ENCODE results near the gene CSTPP1.
"Not testable (repeated sequence)": the region's sequence is repeated elsewhere in the genome, so short reads cannot be mapped to it uniquely, and the experiment has no call there.

CSTPP1 gene

DNA sequence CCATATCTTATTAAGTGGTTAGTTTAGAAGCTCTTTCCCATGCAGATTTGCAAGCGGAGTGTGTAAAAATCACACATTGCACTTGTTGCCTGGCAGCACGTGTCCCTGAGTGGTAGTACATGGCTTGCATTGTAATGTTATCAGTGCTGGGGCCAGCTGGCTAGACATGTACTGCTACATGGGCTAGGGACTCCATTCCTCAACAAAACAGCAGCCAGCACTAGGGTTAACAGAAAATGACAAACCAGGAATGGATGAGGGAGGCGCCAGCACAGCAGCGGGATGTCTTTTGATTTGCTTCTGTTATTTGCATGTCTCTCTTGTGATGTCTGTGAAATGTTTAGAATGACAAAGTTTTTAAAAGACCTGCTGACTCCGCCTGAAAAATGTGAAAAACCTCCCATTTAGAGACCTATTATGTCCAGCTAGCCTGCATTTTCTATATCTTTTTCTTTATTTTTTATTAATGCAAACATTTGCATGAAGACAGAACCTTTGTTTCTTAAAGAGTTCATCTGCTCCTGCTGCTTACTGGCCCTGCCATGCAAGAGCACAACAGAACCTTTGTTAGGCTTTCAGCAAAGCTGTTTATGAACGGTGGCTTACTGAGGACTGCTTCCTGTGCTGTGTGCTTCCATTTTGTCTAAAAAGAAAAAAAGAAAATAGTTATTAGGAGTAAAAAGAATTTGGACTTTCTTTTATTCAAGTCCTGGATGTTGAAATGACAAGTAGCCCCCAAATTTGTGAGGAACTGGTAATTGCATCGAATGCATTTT is 40.7 kb downstream of the CSTPP1 start:
- Histone ChIP-seq H3K36me3 (ENCODE audit: insufficient read depth, low read length) (no peaks in the 10 kb centered on the region), H3K27me3 (ENCODE audit: insufficient read depth, low read length) (peaks cover 3% of the 10 kb centered on the region; the same call in 1 of the 2 replicates), H3K9ac (ENCODE audit: low read depth, low read length) (peak overlapping the region; percentile 8; the same call in 1 of the 2 replicates), H3K4me3 (ENCODE audit: low read length) (peak overlapping the region; percentile 14), H3K4me1 (ENCODE audit: insufficient read depth, low read length) (peaks cover 41% of the 10 kb centered on the region), H3K9me3 (ENCODE audit: insufficient read depth, low read depth, low read length) (no peaks in the 10 kb centered on the region), H3K27ac (ENCODE audit: low read depth, low read length) (peak overlapping the region; percentile 55)
- WGBS = 20% methylated on average over 7 of the region's 7 CpGs

GRCh38 chr11:46978005-46978491 is 41.5 kb downstream of the CSTPP1 start:
- peak overlapping the region; percentile 55; the same call in 1 of the 2 replicates for H3K27ac ChIP-seq (ENCODE audit: low read depth, low read length)
- H3K9me3 ChIP-seq (ENCODE audit: insufficient read depth, low read depth, low read length) = no peaks in the 10 kb centered on the region
- H3K27me3 ChIP-seq (ENCODE audit: insufficient read depth, low read length) = peaks cover 3% of the 10 kb centered on the region; the same call in 1 of the 2 replicates
- H3K4me1 ChIP-seq (ENCODE audit: insufficient read depth, low read length) = peaks cover 41% of the 10 kb centered on the region
- H3K36me3 ChIP-seq (ENCODE audit: insufficient read depth, low read length) = no peaks in the 10 kb centered on the region
- H3K9ac ChIP-seq (ENCODE audit: low read depth, low read length) = no peak overlapping the region; the same call in 1 of the 2 replicates
- WGBS = 100% methylated on average over 1 of the region's 1 CpG
- H3K4me3 ChIP-seq (ENCODE audit: low read length) = peak overlapping the region; percentile 14; the same call in 1 of the 2 replicates

- Histone ChIP-seq H3K4me1 (ENCODE audit: insufficient read depth, low read length) (peaks cover 41% of the 10 kb centered on the region), H3K36me3 (ENCODE audit: insufficient read depth, low read length) (no peaks in the 10 kb centered on the region), H3K9ac (ENCODE audit: low read depth, low read length) (no peak overlapping the region), H3K4me3 (ENCODE audit: low read length) (no peak overlapping the region), H3K27ac (ENCODE audit: low read depth, low read length) (no peak overlapping the region), H3K27me3 (ENCODE audit: insufficient read depth, low read length) (peaks cover 3% of the 10 kb centered on the region; the same call in 1 of the 2 replicates), H3K9me3 (ENCODE audit: insufficient read depth, low read depth, low read length) (no peaks in the 10 kb centered on the region)
- 95% methylated on average over 4 of the region's 5 CpGs for WGBS
Observed at GRCh38 chr11:46979358-46979757, 42.8 kb downstream of the CSTPP1 start.

- peaks cover 32% of the 10 kb centered on the region for H3K4me1 ChIP-seq (ENCODE audit: insufficient read depth, low read length)
- no peak overlapping the region for H3K9ac ChIP-seq (ENCODE audit: low read depth, low read length)
- WGBS = 94% methylated on average over 2 of the region's 3 CpGs
- no peaks in the 10 kb centered on the region for H3K9me3 ChIP-seq (ENCODE audit: insufficient read depth, low read depth, low read length)
- no peaks in the 10 kb centered on the region; the same call in 1 of the 2 replicates for H3K27me3 ChIP-seq (ENCODE audit: insufficient read depth, low read length)
- no peak overlapping the region for H3K4me3 ChIP-seq (ENCODE audit: low read length)
- no peak overlapping the region for H3K27ac ChIP-seq (ENCODE audit: low read depth, low read length)
- no peaks in the 10 kb centered on the region for H3K36me3 ChIP-seq (ENCODE audit: insufficient read depth, low read length)
Observed at GRCh38 chr11:46981436-46981835, 44.9 kb downstream of the CSTPP1 start.

DNA sequence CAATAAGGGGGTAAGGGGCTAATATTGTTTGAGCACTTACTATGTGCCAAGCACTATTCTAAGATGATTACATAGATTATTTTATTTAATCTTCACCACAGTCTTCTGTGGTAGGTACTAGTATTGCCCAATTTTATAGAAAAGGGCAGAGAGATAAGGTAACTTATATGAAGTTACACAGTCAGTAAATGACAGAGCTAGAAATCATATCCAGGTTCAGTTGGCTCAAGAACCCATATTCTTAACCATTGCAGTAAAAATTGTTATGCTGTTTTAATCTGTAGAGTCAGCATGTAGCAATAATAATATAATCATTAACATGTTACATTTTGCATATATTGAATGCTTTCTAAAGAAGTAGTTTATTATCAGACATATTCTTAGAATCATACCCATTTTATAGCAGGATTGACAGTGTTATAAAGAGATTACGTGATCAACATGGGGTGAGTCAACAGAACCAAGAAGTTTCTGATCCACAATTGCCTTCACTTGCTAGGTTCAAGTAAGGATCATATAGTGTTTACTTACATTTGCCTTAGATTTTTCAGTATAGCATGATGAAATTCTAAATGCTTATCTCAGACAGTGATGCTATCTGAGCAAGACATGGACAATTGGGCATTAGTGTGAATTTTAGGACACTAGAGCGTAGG is 46.4 kb downstream of the CSTPP1 start:
- H3K4me1 ChIP-seq (ENCODE audit: insufficient read depth, low read length) = peaks cover 17% of the 10 kb centered on the region
- 92% methylated on average over 1 of the region's 2 CpGs for WGBS
- no peaks in the 10 kb centered on the region; the same call in 1 of the 2 replicates for H3K27me3 ChIP-seq (ENCODE audit: insufficient read depth, low read length)

DNA sequence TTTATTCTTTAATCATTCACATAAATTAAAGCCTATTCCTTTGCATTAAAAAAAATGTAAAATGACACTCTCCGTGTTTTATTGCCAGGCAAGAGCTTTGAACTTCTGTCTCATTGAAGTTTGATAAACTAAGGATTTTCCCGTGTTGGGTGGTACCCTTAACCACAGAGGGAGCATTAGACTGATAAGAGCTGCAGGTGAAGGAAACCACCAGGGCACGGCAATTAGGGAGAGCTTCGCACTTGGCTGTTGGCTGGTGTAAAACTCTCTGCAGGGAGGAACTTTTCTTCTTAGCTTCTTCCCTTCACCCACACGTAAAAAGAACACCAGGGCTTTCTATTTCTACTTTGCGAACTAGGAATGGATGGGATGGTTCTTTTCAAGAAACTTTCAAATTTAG is 47.0 kb downstream of the CSTPP1 start:
- H3K36me3 ChIP-seq (ENCODE audit: insufficient read depth, low read length) = 0 out of 2 replicates have a peak, but pooled peaks cover 2% of the 10 kb centered on the region
- H3K27ac ChIP-seq (ENCODE audit: low read depth, low read length) = no peak overlapping the region
- H3K4me3 ChIP-seq (ENCODE audit: low read length) = no peak overlapping the region
- no peaks in the 10 kb centered on the region for H3K27me3 ChIP-seq (ENCODE audit: insufficient read depth, low read length)
- H3K4me1 ChIP-seq (ENCODE audit: insufficient read depth, low read length) = peaks cover 10% of the 10 kb centered on the region
- no peak overlapping the region for H3K9ac ChIP-seq (ENCODE audit: low read depth, low read length)
- H3K9me3 ChIP-seq (ENCODE audit: insufficient read depth, low read depth, low read length) = no peaks in the 10 kb centered on the region
- WGBS = 76% methylated on average over 4 of the region's 6 CpGs

More for the DNA sequence above, 46.4 kb downstream of the CSTPP1 start:
- no peak overlapping the region for H3K27ac ChIP-seq (ENCODE audit: low read depth, low read length)
- H3K9ac ChIP-seq (ENCODE audit: low read depth, low read length) = no peak overlapping the region
- no peaks in the 10 kb centered on the region for H3K9me3 ChIP-seq (ENCODE audit: insufficient read depth, low read depth, low read length)
- no peak overlapping the region for H3K4me3 ChIP-seq (ENCODE audit: low read length)
- H3K36me3 ChIP-seq (ENCODE audit: insufficient read depth, low read length) = 0 out of 2 replicates have a peak, but pooled peaks cover 2% of the 10 kb centered on the region

DNA sequence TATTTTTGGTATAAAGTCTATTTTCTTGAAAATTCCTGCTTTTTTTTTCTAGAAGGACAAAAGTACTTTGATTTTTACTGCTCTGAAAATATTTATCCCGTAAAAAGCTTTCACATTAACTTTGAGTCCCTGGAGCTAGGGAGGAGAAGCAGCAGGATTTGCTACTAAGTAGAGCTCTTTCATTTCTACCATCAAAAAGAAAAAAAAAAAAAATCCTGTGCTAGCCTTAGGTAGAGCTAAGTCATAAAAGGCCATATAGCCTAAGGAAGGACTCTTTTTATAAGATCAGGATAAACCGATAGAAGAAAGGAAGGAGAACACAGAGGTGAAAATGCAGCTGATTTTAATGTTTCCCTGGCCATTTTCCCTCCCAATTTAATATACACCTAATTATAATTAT is 48.0 kb downstream of the CSTPP1 start:
- no peak overlapping the region for H3K4me3 ChIP-seq (ENCODE audit: low read length)
- H3K27me3 ChIP-seq (ENCODE audit: insufficient read depth, low read length) = no peaks in the 10 kb centered on the region
- H3K27ac ChIP-seq (ENCODE audit: low read depth, low read length) = no peak overlapping the region
- H3K4me1 ChIP-seq (ENCODE audit: insufficient read depth, low read length) = peaks cover 6% of the 10 kb centered on the region
- 94% methylated on average over 2 of the region's 2 CpGs for WGBS
- peaks cover 7% of the 10 kb centered on the region; the same call in 1 of the 2 replicates for H3K36me3 ChIP-seq (ENCODE audit: insufficient read depth, low read length)
- no peak overlapping the region for H3K9ac ChIP-seq (ENCODE audit: low read depth, low read length)
- H3K9me3 ChIP-seq (ENCODE audit: insufficient read depth, low read depth, low read length) = no peaks in the 10 kb centered on the region

DNA sequence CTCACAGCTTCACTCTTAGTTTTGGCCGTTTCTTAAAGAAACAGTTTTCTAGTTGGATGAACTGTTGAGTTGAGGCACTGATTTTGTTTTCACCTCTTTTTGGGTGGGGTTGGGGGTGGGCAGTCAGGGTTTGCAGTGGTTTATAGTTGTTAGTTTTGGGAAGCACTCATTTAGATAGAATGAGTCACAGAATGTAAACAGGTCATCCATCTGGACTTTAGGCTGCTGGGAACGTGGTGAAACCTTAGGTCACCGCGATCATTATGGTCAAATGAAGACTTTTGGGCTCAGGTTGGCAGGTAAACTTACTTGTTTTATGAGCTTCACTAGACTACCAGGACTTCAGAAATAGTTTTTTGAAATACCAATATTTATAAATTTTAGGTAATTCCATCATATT is 48.4 kb downstream of the CSTPP1 start:
- H3K4me1 ChIP-seq (ENCODE audit: insufficient read depth, low read length) = peaks cover 3% of the 10 kb centered on the region
- no peak overlapping the region for H3K9ac ChIP-seq (ENCODE audit: low read depth, low read length)
- H3K27ac ChIP-seq (ENCODE audit: low read depth, low read length) = no peak overlapping the region
- WGBS = 81% methylated on average over 4 of the region's 4 CpGs
- H3K9me3 ChIP-seq (ENCODE audit: insufficient read depth, low read depth, low read length) = no peaks in the 10 kb centered on the region
- no peak overlapping the region for H3K4me3 ChIP-seq (ENCODE audit: low read length)
- peaks cover 9% of the 10 kb centered on the region; the same call in 1 of the 2 replicates for H3K36me3 ChIP-seq (ENCODE audit: insufficient read depth, low read length)
- H3K27me3 ChIP-seq (ENCODE audit: insufficient read depth, low read length) = no peaks in the 10 kb centered on the region

DNA sequence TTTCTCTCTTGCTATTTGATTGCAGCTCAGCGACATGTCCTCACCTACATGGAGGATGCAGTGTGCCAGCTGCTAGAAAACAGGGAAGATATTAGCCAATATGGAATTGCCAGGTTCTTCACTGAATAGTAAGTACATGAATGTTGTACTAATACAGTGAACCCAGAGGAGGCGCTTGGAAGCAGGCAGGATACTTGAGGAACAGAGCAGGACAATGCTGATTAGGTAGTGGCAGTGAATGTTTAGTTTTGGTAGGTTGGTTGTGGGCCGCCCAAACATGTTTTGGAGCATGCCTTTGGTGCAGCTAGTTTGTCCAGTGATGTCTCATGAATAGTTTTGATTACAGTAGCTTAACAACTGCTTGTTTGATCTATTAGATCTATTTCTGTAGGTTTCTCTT is 50.6 kb downstream of the CSTPP1 start:
- Histone ChIP-seq H3K36me3 (ENCODE audit: insufficient read depth, low read length) (peaks cover 9% of the 10 kb centered on the region; the same call in 1 of the 2 replicates), H3K27me3 (ENCODE audit: insufficient read depth, low read length) (no peaks in the 10 kb centered on the region), H3K9ac (ENCODE audit: low read depth, low read length) (no peak overlapping the region), H3K27ac (ENCODE audit: low read depth, low read length) (no peak overlapping the region), H3K9me3 (ENCODE audit: insufficient read depth, low read depth, low read length) (no peaks in the 10 kb centered on the region), H3K4me3 (ENCODE audit: low read length) (no peak overlapping the region), H3K4me1 (ENCODE audit: insufficient read depth, low read length) (peaks cover 7% of the 10 kb centered on the region; the same call in 1 of the 2 replicates)
- WGBS = 85% methylated on average over 3 of the region's 3 CpGs

GRCh38 chr11:46989810-46990487 is 53.4 kb downstream of the CSTPP1 start:
- H3K9ac ChIP-seq (ENCODE audit: low read depth, low read length); H3K36me3 ChIP-seq (ENCODE audit: insufficient read depth, low read length); H3K9me3 ChIP-seq (ENCODE audit: insufficient read depth, low read depth, low read length); H3K4me1 ChIP-seq (ENCODE audit: insufficient read depth, low read length); H3K4me3 ChIP-seq (ENCODE audit: low read length); H3K27ac ChIP-seq (ENCODE audit: low read depth, low read length); H3K27me3 ChIP-seq (ENCODE audit: insufficient read depth, low read length): not testable (repeated sequence)
- 95% methylated on average over 1 of the region's 1 CpG for WGBS

Data from HUES64 (cell line).